ENCODE results near the gene CNOT3. TPM values are rescaled to one million over a fixed set of nuclear protein-coding genes. Genes with fewer than 3 reads are reported as not detected.

The CNOT3 gene
- total and polyA plus RNA-seq, 9 of the 15 experiments (the other 6 are each of a cell fraction or from before 2014, with no cell fraction given) = 0.27 to 60.4 (median 9.9) TPM

GRCh38 chr19:54102421-54103169 lies 35.0 kb upstream of the CNOT3 start, which contains the start of gene NDUFA3 (continued):
- TF ChIP-seq ZNF318 (IDR thresholded peaks at IDR 0.05; ENCODE audit: borderline replicate concordance in 1 of 2, low read depth in 1 of 2) (no peak), GATA2 (CRISPR knock-in tag; IDR thresholded peaks at IDR 0.05) (no peak), JUNB (CRISPR knock-in tag; conservative IDR thresholded peaks at IDR 0.05) (no peak)

Measured in K562 (cell line).